GM19372 (cell line): ENCODE data around the gene KIAA1217.
A peak's percentile ranks its signal among the peaks of the same experiment; 100 is the strongest.
"Not testable (repeated sequence)": the region's sequence is repeated elsewhere in the genome, so short reads cannot be mapped to it uniquely, and the experiment has no call there.

ENCODE experiments used
- ATAC-seq: cut with Tn5 transposase; IDR thresholded peaks from one replicate; pipeline ENCODE4 v1.9.1; 2021; ENCODE audit warnings: mild to moderate bottlenecking, low read depth, moderate library complexity; ENCODE audit not compliant: unreplicated experiment

KIAA1217 gene

DNA sequence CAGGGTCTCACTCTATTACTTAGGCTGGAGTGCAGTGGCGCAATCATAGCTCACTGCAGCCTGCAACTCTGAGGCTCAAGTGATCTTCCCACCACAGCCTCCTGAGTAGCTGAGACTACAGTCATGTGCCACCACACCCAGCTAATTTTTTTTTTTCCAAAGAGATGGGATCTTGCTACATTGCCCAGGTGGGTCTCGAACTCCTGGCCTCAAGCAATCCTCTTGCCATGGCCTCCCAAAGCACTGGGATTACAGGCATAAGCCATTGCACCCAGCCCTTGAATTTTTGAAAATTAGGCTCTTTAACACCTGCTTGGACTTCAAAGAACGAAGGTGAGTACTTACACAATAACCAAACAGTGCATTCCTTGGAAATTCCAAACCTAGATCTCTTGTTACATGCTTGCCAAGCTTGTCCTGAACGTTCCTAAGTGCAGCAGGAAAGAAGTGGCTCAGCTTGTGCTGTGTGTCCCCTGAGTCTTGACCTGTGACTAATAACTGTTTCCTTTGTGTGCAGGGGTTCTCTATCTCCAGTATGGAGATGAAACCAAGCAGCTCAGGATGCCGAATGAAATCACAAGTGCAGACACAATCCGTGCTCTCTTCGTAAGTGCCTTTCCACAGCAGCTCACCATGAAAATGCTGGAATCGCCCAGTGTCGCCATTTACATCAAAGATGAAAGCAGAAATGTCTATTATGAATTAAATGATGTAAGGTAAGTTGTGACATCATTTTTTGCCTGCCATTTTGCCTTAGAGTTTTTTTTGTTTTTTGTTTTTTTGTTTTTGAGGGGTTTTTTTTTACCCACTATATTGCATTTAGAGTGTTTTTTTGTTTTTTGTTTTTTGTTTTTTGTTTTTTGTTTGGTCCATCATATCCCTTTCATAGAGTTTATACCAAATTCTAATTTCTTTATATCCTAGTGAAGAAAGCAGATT is 223.8 kb downstream of the KIAA1217 start:
- ATAC-seq = no peak

DNA sequence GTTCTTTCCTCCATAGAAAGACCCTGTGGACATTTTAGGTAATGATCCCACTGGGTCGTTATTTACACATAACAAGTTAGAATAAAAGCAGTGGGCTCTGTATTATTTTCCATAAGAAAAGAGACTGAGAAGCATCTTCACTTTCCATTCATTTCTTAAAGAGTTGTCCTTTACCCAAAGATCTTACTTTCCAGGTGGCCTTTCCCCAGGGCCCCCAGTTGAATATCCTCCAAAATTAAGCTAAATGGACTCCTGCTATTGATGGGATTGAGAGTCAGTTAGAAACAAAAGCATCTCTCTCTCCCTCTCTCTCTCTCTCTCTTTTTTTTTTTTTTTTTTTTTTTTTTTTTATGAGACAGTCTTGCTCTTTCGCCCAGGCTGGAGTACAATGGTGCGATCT is 224.8 kb downstream of the KIAA1217 start:
- ATAC-seq = no peak

DNA sequence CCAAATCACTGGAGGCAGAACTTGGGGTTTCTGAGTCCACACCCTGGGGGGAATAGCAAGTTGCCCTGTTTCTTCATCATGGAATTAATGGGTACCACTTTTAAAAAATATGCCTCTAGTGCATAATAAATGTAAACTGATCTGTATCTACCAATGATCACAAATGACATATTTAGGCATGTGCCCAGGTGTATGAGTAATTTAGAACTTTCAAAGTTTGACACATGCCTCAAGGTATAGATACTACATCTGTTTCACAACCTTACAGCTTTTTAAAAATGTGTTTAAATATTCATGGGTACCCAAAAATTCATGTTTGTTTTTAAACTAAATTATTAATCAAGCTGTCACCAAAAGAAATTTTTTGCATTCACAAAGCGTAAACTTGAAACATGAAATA is 226.0 kb downstream of the KIAA1217 start:
- ATAC-seq = no peak

DNA sequence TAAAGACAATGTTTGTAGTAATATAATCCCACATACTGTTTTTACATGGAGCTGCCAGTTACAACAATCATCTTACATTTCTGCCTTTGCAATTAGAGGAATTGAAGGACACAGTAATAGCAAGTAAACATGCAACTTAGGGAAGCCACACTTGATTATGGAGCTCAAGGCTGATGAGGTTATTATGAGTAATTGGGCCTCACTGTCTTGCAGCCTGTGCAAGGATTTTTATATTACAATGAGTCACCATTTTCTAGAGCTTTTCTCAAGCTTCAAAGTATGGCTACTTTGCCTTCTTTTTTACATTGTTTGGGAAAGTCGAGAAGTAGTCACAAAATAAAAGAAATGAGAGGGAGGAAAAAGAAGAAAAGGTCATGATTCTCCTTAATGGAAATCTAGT is 226.4 kb downstream of the KIAA1217 start:
- ATAC-seq = no peak

DNA sequence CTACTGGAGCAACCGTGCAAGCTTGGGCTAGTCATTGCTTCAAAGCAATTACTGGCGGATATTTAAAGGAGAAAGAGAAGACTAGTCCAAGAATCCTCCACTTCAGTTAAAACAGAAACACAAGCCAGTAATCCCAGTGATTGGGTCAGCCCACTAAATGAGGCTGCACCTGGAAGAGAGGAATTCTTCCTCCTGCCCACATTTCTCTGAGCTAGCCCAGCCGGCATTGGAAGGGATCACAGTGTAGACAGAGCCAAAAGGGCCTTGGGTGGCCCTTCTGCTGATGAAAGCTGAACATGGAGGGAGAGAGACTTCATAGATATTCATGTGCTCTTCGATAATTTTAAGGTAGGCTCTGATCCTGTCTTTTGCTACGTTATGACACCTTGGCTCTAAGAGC is 228.4 kb downstream of the KIAA1217 start:
- no peak for ATAC-seq

DNA sequence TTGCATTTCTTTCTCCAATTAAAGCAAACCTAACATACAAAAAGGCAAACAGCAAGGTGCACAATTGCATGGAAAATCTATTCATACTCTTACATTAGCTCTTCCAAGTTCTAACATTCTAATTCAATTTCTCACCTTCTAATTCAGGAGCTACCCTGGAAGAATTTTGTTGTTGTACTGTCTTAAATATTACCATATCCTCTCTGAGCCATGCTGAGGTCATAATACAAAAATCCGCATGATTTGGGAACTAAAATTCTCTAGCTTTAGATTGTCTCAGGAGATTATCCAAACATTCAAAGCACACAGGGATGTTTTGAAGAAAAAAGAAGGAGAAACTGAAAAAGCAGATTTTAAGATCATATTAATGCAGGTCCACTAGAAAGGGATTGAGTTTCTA is 229.9 kb downstream of the KIAA1217 start:
- ATAC-seq = no peak

DNA sequence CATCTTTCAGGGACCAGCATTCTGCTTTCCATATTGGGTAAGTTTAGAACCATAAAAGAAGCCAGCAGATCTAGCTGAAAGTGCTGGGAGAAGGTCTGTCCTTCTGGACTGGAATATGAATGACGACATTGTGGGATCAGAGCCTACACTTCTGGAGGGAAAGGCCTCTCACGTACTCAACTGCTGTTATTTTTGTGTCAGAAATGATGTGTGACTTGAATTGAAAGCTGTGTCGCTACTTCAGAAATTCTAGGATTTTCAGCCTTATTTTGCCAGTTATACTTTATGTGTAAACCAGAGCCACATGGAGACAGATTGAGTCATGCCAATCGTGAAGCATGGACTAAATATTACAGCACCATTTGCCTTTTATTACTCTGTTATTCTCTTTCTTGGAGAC is 231.0 kb downstream of the KIAA1217 start:
- no peak for ATAC-seq

DNA sequence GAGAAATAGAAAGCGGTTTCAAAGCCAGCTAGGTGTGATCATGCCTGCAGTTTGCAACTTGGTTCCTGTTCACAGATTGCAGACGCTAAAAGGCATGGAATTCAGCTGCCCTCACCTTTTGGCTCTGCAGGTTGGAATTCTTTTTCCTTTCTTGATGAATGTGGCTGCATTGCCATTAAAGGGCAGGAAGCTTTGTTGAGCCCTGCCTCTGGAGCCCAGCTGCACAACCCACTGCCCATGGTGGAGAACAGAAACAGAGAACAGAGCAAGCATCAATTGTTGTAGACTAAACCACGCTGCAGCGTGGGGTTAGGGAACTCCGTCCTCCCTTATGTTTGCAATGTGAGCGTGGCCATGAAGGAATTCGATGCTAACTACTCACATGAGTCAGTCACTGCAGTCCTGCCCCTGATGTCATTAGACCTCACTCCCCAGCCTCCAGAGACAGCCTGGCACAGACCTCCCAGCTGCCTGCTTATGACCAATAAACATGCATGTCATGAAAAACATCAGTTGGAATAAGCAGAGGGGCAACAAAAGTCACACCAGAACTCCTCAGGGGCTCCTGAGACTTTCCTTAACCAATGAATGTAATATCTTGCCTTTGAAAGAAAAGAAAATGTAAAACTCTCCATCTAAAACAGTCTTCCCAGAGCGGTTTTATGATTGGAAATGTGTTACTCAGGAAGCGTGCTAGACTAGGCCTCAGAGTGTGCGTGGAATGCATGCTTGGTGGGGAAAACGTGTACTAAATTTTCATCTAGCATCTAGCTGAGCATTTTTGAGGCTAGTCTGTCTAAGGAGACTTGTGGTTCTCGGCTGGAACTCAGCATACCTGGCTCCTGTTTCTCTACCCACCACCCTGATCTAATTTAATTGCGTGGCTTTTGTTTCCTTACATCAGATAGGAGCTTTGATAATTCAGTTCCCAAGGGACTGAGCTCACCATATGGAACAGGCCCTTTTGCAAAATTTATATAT is 232.2 kb downstream of the KIAA1217 start:
- ATAC-seq = no peak

DNA sequence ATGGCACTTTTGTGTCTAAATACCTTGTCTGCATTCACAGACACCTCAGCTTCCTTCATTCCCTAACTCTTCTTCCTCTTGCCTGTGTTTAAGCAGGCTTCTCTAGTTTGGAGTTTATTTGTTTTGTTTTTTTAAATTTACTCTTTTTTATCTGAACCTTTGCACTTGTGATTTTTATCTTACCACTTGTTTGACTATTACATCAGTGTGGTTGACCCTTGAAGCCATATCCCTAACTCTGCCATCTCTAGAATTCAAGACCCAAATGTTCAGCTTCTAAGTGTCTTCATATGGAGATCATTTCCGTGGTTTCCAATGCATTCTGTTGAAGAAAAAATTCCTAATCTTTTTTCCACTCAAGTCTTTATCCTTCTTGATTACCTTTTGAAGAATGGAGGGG is 233.3 kb downstream of the KIAA1217 start:
- ATAC-seq = no peak

DNA sequence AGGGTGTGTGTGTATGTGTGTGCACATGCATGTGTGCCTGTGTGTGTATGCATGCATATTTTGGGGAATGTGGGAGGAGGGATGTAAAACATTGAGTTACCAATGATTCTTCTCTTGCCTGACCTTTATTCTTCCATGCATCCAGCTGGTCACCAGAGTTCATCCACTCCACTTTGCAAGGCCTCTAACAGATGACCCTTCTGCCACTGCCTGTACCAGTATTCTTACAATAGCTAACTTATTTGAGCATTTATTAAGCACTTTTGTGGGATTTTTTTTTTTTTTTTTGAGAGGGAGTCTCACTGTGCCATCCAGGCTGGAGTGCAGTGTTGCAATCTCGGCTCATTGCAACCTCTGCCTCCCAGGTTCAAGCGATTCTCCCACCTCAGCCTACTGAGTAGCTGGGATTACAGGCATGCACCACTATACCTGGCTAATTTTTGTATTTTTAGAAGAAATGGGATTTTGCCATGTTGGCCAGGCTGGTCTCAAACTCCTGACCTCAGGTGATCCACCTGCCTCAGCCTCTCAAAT is 233.8 kb downstream of the KIAA1217 start:
- ATAC-seq = not testable (repeated sequence)

DNA sequence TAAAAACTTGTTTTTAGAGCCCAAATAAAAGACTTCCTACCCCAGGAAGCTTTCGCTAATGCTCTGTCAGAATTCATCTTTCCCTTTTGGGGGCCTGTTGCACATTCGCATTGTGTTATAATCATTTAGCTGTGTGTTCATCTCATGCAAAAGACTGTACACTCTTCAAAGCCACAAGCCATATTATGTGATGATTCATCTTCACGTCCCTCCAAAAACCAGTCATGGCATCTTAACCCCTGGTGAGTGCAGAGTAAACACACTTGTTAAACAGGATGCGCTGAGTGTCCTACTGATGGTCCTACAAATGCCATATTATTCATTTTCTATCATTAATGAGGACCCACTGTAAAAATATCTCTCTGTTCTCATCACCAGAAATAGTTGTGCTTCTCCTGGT is 235.4 kb downstream of the KIAA1217 start:
- no peak for ATAC-seq

DNA sequence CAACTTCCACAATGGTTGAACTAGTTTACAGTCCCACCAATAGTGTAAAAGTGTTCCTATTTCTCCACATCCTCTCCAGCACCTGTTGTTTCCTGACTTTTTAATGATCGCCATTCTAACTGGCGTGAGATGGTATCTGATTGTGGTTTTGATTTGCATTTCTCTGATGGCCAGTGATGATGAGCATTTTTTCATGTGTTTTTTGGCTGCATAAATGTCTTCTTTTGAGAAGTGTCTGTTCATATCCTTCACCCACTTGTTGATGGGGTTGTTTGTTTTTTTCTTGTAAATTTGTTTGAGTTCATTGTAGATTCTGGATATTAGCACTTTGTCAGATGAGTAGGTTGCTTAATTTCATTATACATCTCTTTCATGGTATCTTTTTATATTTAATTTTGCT is 237.0 kb downstream of the KIAA1217 start:
- ATAC-seq = not testable (repeated sequence)

DNA sequence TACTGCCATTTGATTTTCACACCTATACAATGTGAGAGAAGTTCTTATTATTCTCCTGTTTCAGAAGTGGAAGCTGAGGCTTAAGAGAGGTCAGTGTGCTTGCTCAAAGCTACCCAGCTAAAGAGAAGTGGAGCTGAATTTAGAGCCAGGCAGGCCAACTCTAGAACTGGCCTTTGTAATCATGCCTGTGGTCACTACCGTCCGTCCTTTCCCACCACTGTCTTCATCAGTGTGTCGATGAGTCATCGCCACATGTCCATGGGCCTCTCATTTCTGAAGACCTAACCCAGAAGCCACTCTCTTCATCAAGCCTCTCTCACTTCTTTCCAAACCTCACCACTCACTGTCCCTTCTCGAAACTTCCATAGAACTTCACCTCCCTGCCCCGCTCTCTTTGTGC is 237.8 kb downstream of the KIAA1217 start:
- ATAC-seq = no peak

DNA sequence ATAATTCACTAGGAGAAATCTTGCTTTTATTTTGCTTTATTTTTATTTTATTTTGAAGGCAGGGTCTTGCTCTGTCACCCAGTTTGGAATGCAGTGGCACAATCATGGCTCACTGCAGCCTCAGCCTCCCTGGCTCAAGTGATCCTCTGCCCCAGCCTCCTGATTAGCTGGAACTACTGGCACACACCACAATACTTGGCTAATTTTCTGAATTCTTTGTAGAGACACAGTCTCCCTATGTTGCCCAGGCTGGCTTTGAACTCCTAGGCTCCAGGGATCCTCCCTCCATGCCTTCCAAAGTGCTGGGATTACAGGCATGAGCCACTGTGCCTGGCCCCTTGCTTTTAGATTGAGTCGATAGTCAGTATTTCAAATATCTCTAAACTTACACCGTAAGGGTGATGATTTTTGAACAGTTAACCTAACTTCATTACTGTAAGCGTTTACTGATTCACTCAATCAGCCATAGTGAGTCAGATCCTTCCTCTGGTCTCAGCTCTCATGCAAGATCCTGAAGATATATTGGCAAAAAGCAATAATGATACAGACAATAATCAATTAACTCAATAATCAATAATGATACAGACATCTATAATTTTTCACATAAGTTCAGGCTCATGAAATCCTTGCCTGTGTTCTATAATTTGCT is 239.5 kb downstream of the KIAA1217 start:
- ATAC-seq = no peak

DNA sequence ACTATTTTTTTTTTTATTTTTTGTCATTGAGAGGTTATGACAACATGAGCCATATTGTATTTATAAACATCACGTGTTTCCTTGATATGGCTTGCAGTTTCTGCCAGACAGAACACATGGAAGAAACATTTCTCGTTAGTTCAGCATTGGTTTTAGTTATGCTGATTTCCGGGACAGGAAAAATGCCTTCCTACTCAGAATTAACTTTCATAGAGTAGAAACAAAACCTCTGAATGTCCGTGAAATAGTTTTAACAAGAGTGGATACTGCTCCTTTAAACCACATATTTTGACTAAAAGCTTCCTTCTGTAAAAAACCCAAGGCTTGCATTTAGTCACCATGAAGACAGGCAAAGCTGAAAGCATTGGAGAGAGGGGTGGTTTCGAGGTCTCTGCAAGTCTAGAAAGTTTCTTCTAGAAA is 240.4 kb downstream of the KIAA1217 start:
- ATAC-seq = peak; percentile 78

DNA sequence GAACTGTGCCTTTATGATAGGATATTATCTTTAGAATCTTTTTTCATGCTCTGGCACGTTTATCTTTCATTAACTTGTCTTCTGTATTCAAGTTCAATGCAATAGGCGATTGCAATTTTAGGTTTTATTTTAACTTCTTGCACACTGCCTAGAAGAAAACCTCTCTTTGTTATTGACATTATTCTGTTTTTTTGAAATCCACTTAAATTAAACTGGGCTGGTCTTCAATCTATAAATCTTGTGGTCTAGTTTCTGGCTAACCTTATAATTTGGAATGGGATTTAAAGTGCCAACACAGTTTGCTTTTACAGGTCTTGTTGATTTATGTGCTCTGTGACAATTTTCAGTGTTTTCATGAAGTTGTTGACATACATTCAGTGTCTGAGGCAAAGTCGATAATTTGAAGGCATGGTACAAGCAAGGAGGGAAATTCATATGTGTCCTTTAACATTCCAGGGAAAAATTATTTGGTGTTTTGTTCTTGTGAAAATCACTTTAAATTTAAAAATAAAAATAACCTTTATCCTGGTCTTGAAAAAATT is 240.9 kb downstream of the KIAA1217 start:
- ATAC-seq = no peak

DNA sequence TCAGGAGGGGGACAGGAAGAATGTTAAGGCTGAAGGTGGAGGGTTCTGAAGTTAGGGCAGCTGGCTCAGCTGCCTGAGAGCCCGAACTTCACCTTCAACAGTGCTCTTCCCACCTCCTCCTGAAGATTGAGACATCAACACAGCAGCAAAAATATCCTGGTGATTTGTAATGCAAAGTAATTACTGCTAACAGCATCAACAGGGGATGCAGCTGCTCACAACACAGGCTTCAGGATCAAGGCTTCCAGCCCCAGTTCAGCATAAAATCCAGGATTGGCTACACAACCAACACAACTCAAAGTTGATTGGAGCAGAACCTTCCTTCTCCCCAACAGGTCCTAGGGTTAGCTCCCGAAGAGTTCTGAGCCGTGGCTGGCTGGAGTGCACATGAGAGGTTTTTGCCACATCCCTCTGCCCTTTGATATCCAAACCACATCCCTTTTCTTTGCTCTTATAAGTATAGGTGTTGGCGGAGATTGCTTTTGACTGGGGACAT is 242.4 kb downstream of the KIAA1217 start:
- ATAC-seq = no peak

DNA sequence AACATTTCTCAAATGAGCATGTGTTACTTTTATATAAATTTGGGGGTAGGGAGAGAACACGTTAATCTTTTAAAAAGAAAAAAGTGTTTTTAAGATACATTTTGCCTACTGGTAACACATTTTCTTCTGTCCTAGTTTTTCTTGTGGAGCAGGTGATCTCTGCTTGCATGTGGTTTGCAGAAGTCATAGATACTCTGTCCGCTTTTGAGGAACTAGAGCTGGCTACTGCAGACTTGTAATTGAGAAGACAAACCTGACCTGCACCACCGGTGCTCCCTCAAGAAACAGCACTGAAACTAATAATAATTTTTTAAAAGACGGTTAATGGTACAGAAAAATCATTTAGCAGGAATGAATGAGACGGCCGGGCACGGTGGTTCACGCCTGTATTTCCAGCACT is 243.1 kb downstream of the KIAA1217 start:
- no peak for ATAC-seq

DNA sequence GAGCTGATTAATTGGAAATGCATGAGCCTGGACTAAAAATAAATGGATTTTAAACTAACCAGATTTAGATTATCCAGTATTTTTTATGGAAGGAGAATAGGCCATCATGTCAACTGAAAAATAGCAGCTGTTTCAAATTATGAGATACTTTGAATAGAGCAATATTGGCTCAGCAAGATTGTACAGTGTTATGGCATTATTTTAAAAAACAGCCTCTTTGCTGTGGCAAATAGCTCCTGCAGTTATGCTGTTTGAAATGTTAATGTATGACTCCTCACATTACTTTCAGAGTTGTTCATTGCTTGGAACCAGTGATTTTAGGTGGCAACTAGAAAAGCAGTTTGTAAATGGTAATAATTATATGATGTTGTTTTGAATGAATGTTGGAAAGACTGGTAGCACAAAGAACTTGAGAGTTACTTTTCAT is 244.5 kb downstream of the KIAA1217 start:
- ATAC-seq = no peak

DNA sequence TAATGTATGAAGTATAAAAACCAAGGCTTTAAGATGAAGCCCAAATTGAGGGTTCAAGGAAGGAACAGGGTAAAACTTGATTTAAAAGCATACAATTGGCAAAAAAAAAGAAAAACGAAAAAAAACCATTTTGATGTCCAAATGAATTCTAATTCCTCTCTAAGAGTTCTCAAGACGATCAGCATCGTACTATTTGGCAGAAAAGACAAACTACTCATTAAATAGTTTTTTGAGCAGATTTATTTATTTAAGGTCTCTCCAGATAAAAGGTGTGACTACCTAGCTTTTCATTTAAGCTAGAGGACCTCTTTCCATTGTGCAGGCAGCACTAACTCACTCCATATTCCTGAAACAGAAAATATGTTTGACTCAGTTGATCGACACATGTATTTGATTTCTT is 245.0 kb downstream of the KIAA1217 start:
- no peak for ATAC-seq
